Limb (tissue), 2 donors: ENCODE data around the gene TMEM154.

ENCODE experiments used
- DNase-seq, 2 donors: peaks; one replicate each; pipeline ENCODE4 v3.0.0-alpha.2; 2016; ENCODE audit errors: extremely low spot score in 2 of 2

Gene TMEM154

GRCh38 chr4:152630324-152630723 lies 49.5 kb downstream of the TMEM154 start:
- DNase-seq: no peak

GRCh38 chr4:152629908-152630307 lies 49.9 kb downstream of the TMEM154 start:
- no peak for DNase-seq

- DNase-seq: peak in 1 of 2 donors; percentile 27
Observed at GRCh38 chr4:152628128-152628527, 51.7 kb downstream of the TMEM154 start.

- DNase-seq: no peak
Observed at GRCh38 chr4:152626790-152627189, 53.0 kb downstream of the TMEM154 start.

GRCh38 chr4:152620915-152621314 lies 58.9 kb downstream of the TMEM154 start:
- no peak for DNase-seq

GRCh38 chr4:152620218-152620617 lies 59.6 kb downstream of the TMEM154 start:
- no peak for DNase-seq

- DNase-seq: no peak
Observed at GRCh38 chr4:152619556-152619955, 60.2 kb downstream of the TMEM154 start.

- no peak for DNase-seq
Observed at GRCh38 chr4:152618971-152619370, 60.8 kb downstream of the TMEM154 start.

- DNase-seq: no peak
Observed at GRCh38 chr4:152616804-152617203, 63.0 kb downstream of the TMEM154 start.

- DNase-seq: no peak
Observed at GRCh38 chr4:152613841-152614721, 65.7 kb downstream of the TMEM154 start.

- no peak for DNase-seq
Observed at GRCh38 chr4:152613351-152613750, 66.4 kb downstream of the TMEM154 start.

- no peak for DNase-seq
Observed at GRCh38 chr4:152610131-152610530, 69.7 kb downstream of the TMEM154 start.

GRCh38 chr4:152609481-152609880 lies 70.3 kb downstream of the TMEM154 start:
- no peak for DNase-seq

GRCh38 chr4:152607178-152607577 lies 72.6 kb downstream of the TMEM154 start:
- DNase-seq: peak in 1 of 2 donors; percentile 38

- DNase-seq: no peak
Observed at GRCh38 chr4:152606753-152607152, 73.0 kb downstream of the TMEM154 start.

GRCh38 chr4:152605641-152606335 lies 74.0 kb downstream of the TMEM154 start:
- peak in 1 of 2 donors; percentile 35 for DNase-seq

- no peak for DNase-seq
Observed at GRCh38 chr4:152605031-152605430, 74.8 kb downstream of the TMEM154 start.

GRCh38 chr4:152601156-152601555 lies 78.6 kb downstream of the TMEM154 start:
- DNase-seq: no peak

- no peak for DNase-seq
Observed at GRCh38 chr4:152599636-152600035, 80.2 kb downstream of the TMEM154 start.

GRCh38 chr4:152599095-152599494 lies 80.7 kb downstream of the TMEM154 start:
- no peak for DNase-seq

- no peak for DNase-seq
Observed at GRCh38 chr4:152598454-152598853, 81.3 kb downstream of the TMEM154 start.
